ENCODE data around the gene GPR82. TPM values are rescaled to one million over a fixed set of nuclear protein-coding genes. Genes with fewer than 3 reads are reported as not detected.

The GPR82 gene
- total and polyA plus RNA-seq, 2 of the 8 experiments (the other 6 are each of a cell fraction or from before 2014, with no cell fraction given), result not detected

DNA sequence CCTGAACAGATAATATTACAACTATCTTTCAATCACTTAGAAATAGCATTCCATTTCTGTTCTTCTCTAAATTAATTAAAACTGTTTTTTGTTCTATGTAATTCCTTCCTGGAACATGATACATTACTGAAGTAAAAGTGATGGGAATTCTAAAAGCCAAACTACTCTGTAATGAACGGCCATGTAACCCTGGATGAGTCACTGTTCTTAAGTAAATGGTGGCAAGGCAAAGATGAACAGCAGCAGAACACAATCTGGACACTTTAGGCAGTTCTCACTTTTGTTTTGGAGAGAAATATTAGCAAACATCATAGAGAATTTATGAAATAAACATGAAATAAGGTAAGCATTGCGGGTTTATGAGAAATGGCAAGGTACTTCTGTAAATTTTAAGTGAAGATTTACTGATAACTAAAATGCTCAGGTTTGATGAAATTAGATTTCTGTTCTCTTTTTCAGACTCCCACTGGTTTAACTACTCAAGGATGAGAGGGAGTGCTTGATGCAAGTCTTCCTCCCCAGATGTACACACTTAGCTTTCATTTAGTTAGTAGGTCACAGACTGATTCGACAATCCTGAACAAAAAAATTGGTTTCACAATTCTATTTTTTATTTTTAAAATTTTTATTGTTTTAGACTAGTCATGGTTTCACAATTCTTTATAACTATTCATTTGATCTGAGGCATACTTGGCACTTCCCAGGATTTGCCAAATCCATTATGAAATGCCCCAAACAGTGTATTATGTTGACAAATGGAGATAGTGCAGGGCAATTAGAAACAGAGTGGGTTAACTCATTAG, 964 bp upstream of the GPR82 start:
- Histone ChIP-seq H3K14ac (ENCODE audit: insufficient read length) (no peak overlapping the region), H2BK120ac (replicated peaks; ENCODE audit: low read depth, low read length) (no peak overlapping the region), H4K8ac (ENCODE audit: extremely low read depth, insufficient read depth, low read length) (no peak overlapping the region), H3K79me1 (ENCODE audit: low read depth, low read length) (no peaks in the 10 kb centered on the region), H4K20me1 (replicated peaks in 1 of 2; ENCODE audit: control insufficient read depth in 1 of 2, insufficient read depth in 2 of 2, low read length in 2 of 2) (no peaks in the 10 kb centered on the region), H2BK15ac (ENCODE audit: low read length) (no peak overlapping the region), H2BK12ac (ENCODE audit: low read depth, low read length) (no peak overlapping the region), H3K4me1 (replicated peaks in 1 of 4; ENCODE audit: control insufficient read depth in 3 of 4, insufficient read depth in 4 of 4, low read length in 3 of 4) (peaks cover 0 to 9% (median 3%) of the 10 kb centered on the region in 4 experiments; a peak in 4 of 7 replicates), H3K4ac (replicated peaks; ENCODE audit: insufficient read length, low read depth, low read length) (no peak overlapping the region), H3K79me2 (ENCODE audit: control insufficient read depth in 1 of 2, insufficient read depth in 2 of 2, low read length in 2 of 2) (no peaks in the 10 kb centered on the region), H3K4me2 (ENCODE audit: insufficient read depth in 1 of 2, low read depth in 2 of 2, low read length in 2 of 2) (no peak overlapping the region), H2AK5ac (ENCODE audit: low read depth, low read length) (no peak overlapping the region), H2BK20ac (ENCODE audit: low read length) (no peak overlapping the region), H2BK5ac (ENCODE audit: low read depth, low read length) (no peak overlapping the region), H4K91ac (replicated peaks; ENCODE audit: insufficient read length, low read length) (no peak overlapping the region), H3K36me3 (ENCODE audit: control insufficient read depth in 2 of 4, insufficient read depth in 4 of 4, low read length in 3 of 4) (no peaks in the 10 kb centered on the region), H3K56ac (replicated peaks; ENCODE audit: insufficient read length, low read depth, low read length) (no peak overlapping the region), H3K23ac (ENCODE audit: insufficient read length) (no peak overlapping the region), H3K23me2 (ENCODE audit: low read depth, low read length) (no peaks in the 10 kb centered on the region), H3K18ac (ENCODE audit: extremely low read depth, low read length) (no peak overlapping the region), H3K27ac (ENCODE audit: low read depth, low read length) (no peak overlapping the region), H3K9me3 (ENCODE audit: insufficient read depth in 2 of 2, low read depth in 1 of 2, low read length in 1 of 2) (no peaks in the 10 kb centered on the region), H3K27me3 (replicated peaks in 1 of 4; ENCODE audit: control insufficient read depth in 3 of 4, extremely low read depth in 1 of 4, insufficient read depth in 3 of 4, low read length in 3 of 4) (no peaks in the 10 kb centered on the region), H4K5ac (ENCODE audit: insufficient read length, low read depth, low read length) (no peak overlapping the region), H3K4me3 (ENCODE audit: extremely low read depth in 1 of 4, insufficient read depth in 2 of 4, low read depth in 3 of 4, low read length in 4 of 4) (no peak overlapping the region), H3K9ac (replicated peaks in 1 of 4; ENCODE audit: extremely low read depth in 1 of 4, low read depth in 3 of 4, low read length in 3 of 4) (no peak overlapping the region), H2AFZ (ENCODE audit: low read length) (no peak overlapping the region)
- TF ChIP-seq HDAC6 (IDR thresholded peaks at IDR 0.05; ENCODE audit: low read depth, low read length) (no peak), EP300 (IDR thresholded peaks at IDR 0.05; ENCODE audit: borderline replicate concordance in 1 of 2, low read depth in 2 of 2, low read length in 2 of 2) (no peak), SP1 (IDR thresholded peaks at IDR 0.05; ENCODE audit: low read depth, low read length) (no peak), JUND (IDR thresholded peaks at IDR 0.05; ENCODE audit: low read length) (no peak), HDAC2 (IDR thresholded peaks at IDR 0.05; ENCODE audit: borderline replicate concordance in 1 of 2, low read depth in 2 of 2, low read length in 2 of 2) (no peak), CHD1 (IDR thresholded peaks at IDR 0.05; ENCODE audit: low read depth, low read length) (no peak)
- FAIRE-seq, result peak; percentile 42
- no peak for DNase-seq (ENCODE audit: low read depth in 1 of 2, low spot score in 2 of 2)
- ChIA-PET CTCF (ENCODE audit: partially characterized antibody) (no interaction called here), POLR2A (ENCODE audit: partially characterized antibody) (no interaction called here)
- WGBS, 2 experiments (ENCODE audit: extremely low coverage in 1 of 2, insufficient coverage in 1 of 2, insufficient read length in 1 of 2, insufficient replicate concordance in 2 of 2, low coverage in 1 of 2, low lambda C conversion rate in 2 of 2, missing lambda C conversion rate in 1 of 2), result 93% methylated on average over 3 of the region's 3 CpGs; no CpG with 5 or more reads in 1 of the 2 experiments

Data from H1 (cell line).